ENCODE data around the gene MB21D2.
A peak's percentile ranks its signal among the peaks of the same experiment; 100 is the strongest.

The MB21D2 gene

GRCh38 chr3:192901435-192901834 is 16.2 kb downstream of the MB21D2 start:
- TF ChIP-seq CTCF (IDR thresholded peaks at IDR 0.05; ENCODE audit: low read length) (no peak), EZH2 (optimal IDR thresholded peaks at IDR 0.05; ENCODE audit: low read depth, low read length) (no peak), EZH2phosphoT487 (IDR thresholded peaks at IDR 0.05; ENCODE audit: low read length) (no peak)
- Histone ChIP-seq H3K9ac (ENCODE audit: low read length) (no peak overlapping the region), H3K4me1 (ENCODE audit: low read length) (peaks cover 28% of the 10 kb centered on the region), H3K4me3 (ENCODE audit: low read length) (no peak overlapping the region), H3K9me2 (replicated peaks; ENCODE audit: insufficient read depth, low read length) (no peaks in the 10 kb centered on the region), H3F3A (ENCODE audit: insufficient read depth, low read length) (peaks cover 13% of the 10 kb centered on the region), H3K27ac (ENCODE audit: low read length) (no peak overlapping the region), H3K27me3 (replicated peaks; ENCODE audit: insufficient read depth, low read length) (no peaks in the 10 kb centered on the region), H4K20me1 (ENCODE audit: insufficient read depth, low read length) (no peaks in the 10 kb centered on the region), H3K79me2 (ENCODE audit: low read length) (peaks cover 21% of the 10 kb centered on the region; the same call in 1 of the 2 replicates), H3K9me3 (replicated peaks; ENCODE audit: insufficient read depth, low read length) (no peaks in the 10 kb centered on the region), H3K4me2 (ENCODE audit: low read depth, low read length) (no peak overlapping the region), H2AFZ (ENCODE audit: low read length) (no peak overlapping the region), H3K36me3 (replicated peaks; ENCODE audit: insufficient read depth, low read length) (no peaks in the 10 kb centered on the region)
- no peak for DNase-seq

- Histone ChIP-seq H3K4me1 (ENCODE audit: low read length) (peaks cover 34% of the 10 kb centered on the region), H3K4me3 (ENCODE audit: low read length) (no peak overlapping the region), H3K4me2 (ENCODE audit: low read depth, low read length) (no peak overlapping the region; the same call in 1 of the 2 replicates), H3K79me2 (ENCODE audit: low read length) (peaks cover 22% of the 10 kb centered on the region; the same call in 1 of the 2 replicates), H3K36me3 (replicated peaks; ENCODE audit: insufficient read depth, low read length) (no peaks in the 10 kb centered on the region), H3K9me3 (replicated peaks; ENCODE audit: insufficient read depth, low read length) (no peaks in the 10 kb centered on the region), H4K20me1 (ENCODE audit: insufficient read depth, low read length) (no peaks in the 10 kb centered on the region), H3F3A (ENCODE audit: insufficient read depth, low read length) (peaks cover 13% of the 10 kb centered on the region), H3K9ac (ENCODE audit: low read length) (no peak overlapping the region), H3K9me2 (replicated peaks; ENCODE audit: insufficient read depth, low read length) (no peaks in the 10 kb centered on the region), H3K27me3 (replicated peaks; ENCODE audit: insufficient read depth, low read length) (no peaks in the 10 kb centered on the region), H3K27ac (ENCODE audit: low read length) (peak overlapping the region; percentile 54; the same call in 1 of the 2 replicates), H2AFZ (ENCODE audit: low read length) (no peak overlapping the region)
- TF ChIP-seq CTCF (IDR thresholded peaks at IDR 0.05; ENCODE audit: low read length) (no peak), EZH2phosphoT487 (IDR thresholded peaks at IDR 0.05; ENCODE audit: low read length) (no peak), EZH2 (optimal IDR thresholded peaks at IDR 0.05; ENCODE audit: low read depth, low read length) (no peak)
- no peak for DNase-seq
Measured at GRCh38 chr3:192899540-192899982, 18.1 kb downstream of the MB21D2 start.

GRCh38 chr3:192897005-192897404 is 20.7 kb downstream of the MB21D2 start:
- no peaks in the 10 kb centered on the region for H4K20me1 ChIP-seq (ENCODE audit: insufficient read depth, low read length)
- H3K9ac ChIP-seq (ENCODE audit: low read length) = no peak overlapping the region
- TF ChIP-seq EZH2phosphoT487 (IDR thresholded peaks at IDR 0.05; ENCODE audit: low read length) (no peak), EZH2 (optimal IDR thresholded peaks at IDR 0.05; ENCODE audit: low read depth, low read length) (no peak), CTCF (IDR thresholded peaks at IDR 0.05; ENCODE audit: low read length) (no peak)
- H2AFZ ChIP-seq (ENCODE audit: low read length) = no peak overlapping the region
- H3K4me2 ChIP-seq (ENCODE audit: low read depth, low read length) = no peak overlapping the region
- H3F3A ChIP-seq (ENCODE audit: insufficient read depth, low read length) = peaks cover 30% of the 10 kb centered on the region
- no peak for DNase-seq
- no peaks in the 10 kb centered on the region for H3K27me3 ChIP-seq (replicated peaks; ENCODE audit: insufficient read depth, low read length)
- peaks cover 27% of the 10 kb centered on the region for H3K79me2 ChIP-seq (ENCODE audit: low read length)
- H3K4me3 ChIP-seq (ENCODE audit: low read length) = no peak overlapping the region
- H3K36me3 ChIP-seq (replicated peaks; ENCODE audit: insufficient read depth, low read length) = no peaks in the 10 kb centered on the region
- H3K9me2 ChIP-seq (replicated peaks; ENCODE audit: insufficient read depth, low read length) = no peaks in the 10 kb centered on the region
- no peak overlapping the region for H3K27ac ChIP-seq (ENCODE audit: low read length)
- H3K4me1 ChIP-seq (ENCODE audit: low read length) = peaks cover 50% of the 10 kb centered on the region
- H3K9me3 ChIP-seq (replicated peaks; ENCODE audit: insufficient read depth, low read length) = no peaks in the 10 kb centered on the region

Data from MM.1S (cell line).